ENCODE measurements around the gene YES1. TPM values are rescaled to one million over a fixed set of nuclear protein-coding genes. Genes with fewer than 3 reads are reported as not detected.

YES1 gene
- total RNA-seq, 1 experiment from 2014 or later, result 84.5 TPM

GRCh38 chr18:693466-694187 is 118.4 kb downstream of the YES1 start:
- ATAC-seq (no peak), DNase-seq (ENCODE audit: low read depth, low spot score) (no peak)
- Histone ChIP-seq H3K4me2 (ENCODE audit: low read length) (no peak overlapping the region), H3K4me1 (ENCODE audit: control insufficient read depth in 1 of 2, insufficient read depth in 2 of 2, low read length in 2 of 2) (peaks cover 4% of the 10 kb centered on the region in 2 experiments; a peak in 2 of 4 replicates), H3K27ac (ENCODE audit: low read depth, low read length) (no peak overlapping the region), H4K20me1 (ENCODE audit: insufficient read depth) (no peaks in the 10 kb centered on the region), H3K9me3 (ENCODE audit: control insufficient read depth in 1 of 2, insufficient read depth in 1 of 2, low read depth in 1 of 2, low read length in 2 of 2) (no peaks in the 10 kb centered on the region), H3K9ac (ENCODE audit: low read length) (no peak overlapping the region), H3K4me3 (replicated peaks in 1 of 2; ENCODE audit: low read depth in 1 of 2, low read length in 2 of 2) (no peak overlapping the region), H3K36me3 (ENCODE audit: control insufficient read depth in 1 of 2, insufficient read depth in 2 of 2, low read length in 2 of 2) (peaks cover 7 to 39% of the 10 kb centered on the region in 2 experiments; a peak in 3 of 4 replicates), H3K79me2 (ENCODE audit: insufficient read depth, low read length) (peaks cover 23% of the 10 kb centered on the region), H3K27me3 (ENCODE audit: insufficient read depth, low read length) (no peaks in the 10 kb centered on the region), H2AFZ (ENCODE audit: low read depth, low read length, poor library complexity, severe bottlenecking) (no peak overlapping the region), H3K9me2 (ENCODE audit: insufficient read depth) (no peaks in the 10 kb centered on the region)
- ChIA-PET POLR2A (interaction anchor here (0.5 kb wide), 1 partner anchor 354 kb away, joined by 3 read pairs; no protein-coding TSS in a partner anchor), RAD21 (ENCODE audit: low non-redundant PET in 1 of 2, low total read pairs in 2 of 2, uncharacterized antibody in 2 of 2, unreplicated experiment in 2 of 2) (no interaction called here), CTCF (no interaction called here)
- no peak for TF ChIP-seq ATF3 (IDR thresholded peaks at IDR 0.05)
- TF ChIP-seq JUND (IDR thresholded peaks at IDR 0.05), result no peak
- TF ChIP-seq EZH2phosphoT487 (IDR thresholded peaks at IDR 0.05; ENCODE audit: borderline replicate concordance), result no peak
- TF ChIP-seq SIN3A (IDR thresholded peaks at IDR 0.05; ENCODE audit: low read depth), result no peak
- no peak for TF ChIP-seq MAX (IDR thresholded peaks at IDR 0.05)
- no peak for TF ChIP-seq EZH2 (IDR thresholded peaks at IDR 0.05)
- no peak for TF ChIP-seq CTCF (IDR thresholded peaks at IDR 0.05 in 2 of 3, conservative IDR thresholded peaks at IDR 0.05 in 1 of 3; ENCODE audit: borderline replicate concordance in 1 of 3, insufficient read depth in 1 of 3, low read depth in 2 of 3, low read length in 2 of 3)
- TF ChIP-seq POLR2AphosphoS5 (IDR thresholded peaks at IDR 0.05; ENCODE audit: low read depth, low read length), result no peak
- no peak for TF ChIP-seq RAD21 (IDR thresholded peaks at IDR 0.05; ENCODE audit: low read depth)
- TF ChIP-seq REST (IDR thresholded peaks at IDR 0.05; ENCODE audit: low read depth), result no peak
- TF ChIP-seq TCF7L2 (IDR thresholded peaks at IDR 0.05; ENCODE audit: borderline replicate concordance, extremely low read depth, insufficient read depth, insufficient read length), result no peak
- TF ChIP-seq CEBPB (IDR thresholded peaks at IDR 0.05; ENCODE audit: low read depth), result no peak
- no peak for TF ChIP-seq ZFX (IDR thresholded peaks at IDR 0.05)
- no TSS peak for BruUV-seq (replicated peaks)
- intact Hi-C loops (cut with micrococcal nuclease), result no loop called here
